PC-9 (cell line): ENCODE measurements around the gene C10orf143. TPM values are rescaled to one million over a fixed set of nuclear protein-coding genes. Genes with fewer than 3 reads are reported as not detected.

Experiments
- BruUV-seq: library from RNA; stranded (reverse); fragments of 400-500 nt; replicated peaks from 2 replicates; lab custom pipeline; 2021; lab: Mats Ljungman, UMichigan
- CTCF ChIA-PET: fragments of 300-600 bp; sonication (Branson Sonifier 250); formaldehyde crosslinking; loops from one replicate; lab custom pipeline; 2022; ENCODE audit warnings: antibody characterized with exemption; lab: Charles Lee
- POLR2A ChIA-PET: fragments of 300-600 bp; sonication (Branson Sonifier 250); formaldehyde crosslinking; loops from one replicate; lab custom pipeline; 2022; ENCODE audit warnings: antibody characterized with exemption; ENCODE audit not compliant: unreplicated experiment; lab: Charles Lee
- DNase-seq, 2 experiments: peaks; one replicate each; pipeline versions ENCODE4 v3.0.0 to v3.0.0-alpha.2; 2015 to 2022; ENCODE audit warnings: mixed read lengths in 1 of 2
- H2AFZ ChIP-seq: fragments of 200-600 bp; sonication (generic); 2 replicates; pipeline ENCODE4 v1.8.1; 2017; ENCODE audit warnings: antibody characterized with exemption
- H3F3A ChIP-seq: fragments of 200-600 bp; sonication (generic); 2 replicates; pipeline ENCODE4 v1.8.1; 2017; ENCODE audit warnings: antibody characterized with exemption, mild to moderate bottlenecking, low read depth; ENCODE audit not compliant: insufficient read depth
- H3K27ac ChIP-seq: fragments of 200-600 bp; sonication (generic); 2 replicates; pipeline ENCODE4 v1.6.1; 2016; ENCODE audit warnings: mixed run types
- H3K27me3 ChIP-seq: fragments of 200-600 bp; sonication (generic); 2 replicates; pipeline ENCODE4 v1.6.1; 2016; ENCODE audit warnings: low read depth, mixed run types; ENCODE audit not compliant: insufficient read depth
- H3K36me3 ChIP-seq: fragments of 200-600 bp; sonication (generic); 2 replicates; pipeline ENCODE4 v1.6.1; 2016; ENCODE audit warnings: low read depth, mixed run types
- H3K4me1 ChIP-seq: fragments of 200-600 bp; sonication (generic); replicated peaks from 2 replicates; pipeline ENCODE4 v1.6.1; 2016; ENCODE audit warnings: mixed run types; ENCODE audit not compliant: insufficient read depth
- H3K4me2 ChIP-seq: fragments of 200-600 bp; sonication (generic); 2 replicates; pipeline ENCODE4 v1.6.1; 2017; ENCODE audit warnings: mixed run types
- H3K4me3 ChIP-seq: fragments of 200-600 bp; sonication (generic); 2 replicates; pipeline ENCODE4 v1.6.1; 2016; ENCODE audit warnings: mixed run types
- H3K79me2 ChIP-seq: fragments of 200-600 bp; sonication (generic); 2 replicates; pipeline ENCODE4 v1.6.1; 2017; ENCODE audit warnings: low read depth, mixed run types
- H3K9me2 ChIP-seq: fragments of 200-600 bp; sonication (generic); 2 replicates; pipeline ENCODE4 v1.8.1; 2017; ENCODE audit warnings: mild to moderate bottlenecking; ENCODE audit not compliant: insufficient read depth
- H3K9me3 ChIP-seq: fragments of 200-600 bp; sonication (generic); 2 replicates; pipeline ENCODE4 v1.8.1; 2016; ENCODE audit warnings: low read depth; ENCODE audit not compliant: insufficient read depth
- H4K20me1 ChIP-seq: fragments of 200-600 bp; sonication (generic); 2 replicates; pipeline ENCODE4 v1.8.1; 2017; ENCODE audit not compliant: insufficient read depth
- CTCF ChIP-seq: fragments of 200-600 bp; sonication (generic); conservative IDR thresholded peaks from 2 replicates; pipeline ENCODE4 v1.6.1; 2017; ENCODE audit warnings: mixed run types, antibody characterized with exemption, mild to moderate bottlenecking, moderate library complexity
- EZH2 ChIP-seq: fragments of 200-600 bp; sonication (generic); IDR thresholded peaks from 2 replicates; pipeline ENCODE4 v1.8.0; 2017; ENCODE audit warnings: antibody characterized with exemption, low read depth
- intact Hi-C: fragments of 100-400 bp; cut with micrococcal nuclease; formaldehyde crosslinking; loops from one replicate; pipeline ENCODE4 v1.10.0; 2022; ENCODE audit not compliant: unreplicated experiment
- total RNA-seq: library from RNA; stranded (reverse); gene quantifications from 2 replicates; pipeline ENCODE4 v1.2.3, GENCODE V29; 2021

The C10orf143 gene
- total RNA-seq, 1 experiment from 2014 or later, result 2.8 TPM

GRCh38 chr10:130049987-130050386 is 60.6 kb downstream of the C10orf143 start:
- ChIA-PET CTCF (no interaction called here), POLR2A (no interaction called here)
- H3K36me3 ChIP-seq, result no peaks in the 10 kb centered on the region
- no peaks in the 10 kb centered on the region for H3K79me2 ChIP-seq
- H3K27me3 ChIP-seq, result no peaks in the 10 kb centered on the region
- no peaks in the 10 kb centered on the region for H3K9me2 ChIP-seq
- H3K4me3 ChIP-seq, result no peak overlapping the region
- no peak overlapping the region for H2AFZ ChIP-seq
- no peaks in the 10 kb centered on the region for H3K4me1 ChIP-seq
- no peak overlapping the region for H3K27ac ChIP-seq
- H3K4me2 ChIP-seq, result no peak overlapping the region
- no peaks in the 10 kb centered on the region for H3K9me3 ChIP-seq
- H3F3A ChIP-seq, result no peaks in the 10 kb centered on the region
- H4K20me1 ChIP-seq, result no peaks in the 10 kb centered on the region
- TF ChIP-seq EZH2 (no peak), CTCF (no peak)
- BruUV-seq, result no TSS peak
- intact Hi-C loops, result no loop called here
- DNase-seq, result no peak

- H3K9me3 ChIP-seq, result no peaks in the 10 kb centered on the region
- H2AFZ ChIP-seq, result no peak overlapping the region
- CTCF ChIA-PET, result no interaction called here
- no peaks in the 10 kb centered on the region for H3K36me3 ChIP-seq
- H3K27me3 ChIP-seq, result no peaks in the 10 kb centered on the region
- no TSS peak for BruUV-seq
- no peaks in the 10 kb centered on the region for H3K79me2 ChIP-seq
- H3K27ac ChIP-seq, result no peak overlapping the region
- H3K9me2 ChIP-seq, result no peaks in the 10 kb centered on the region
- intact Hi-C loops, result no loop called here
- TF ChIP-seq EZH2 (no peak), CTCF (no peak)
- no peak for DNase-seq
- no peak overlapping the region for H3K4me2 ChIP-seq
- H3K4me1 ChIP-seq, result no peaks in the 10 kb centered on the region
- no peaks in the 10 kb centered on the region for H3F3A ChIP-seq
- H3K4me3 ChIP-seq, result no peak overlapping the region
- no peaks in the 10 kb centered on the region for H4K20me1 ChIP-seq
- POLR2A ChIA-PET, result no interaction called here
Measured at GRCh38 chr10:130049244-130049643, 61.4 kb downstream of the C10orf143 start.

GRCh38 chr10:130048081-130048480 is 62.5 kb downstream of the C10orf143 start:
- no peaks in the 10 kb centered on the region for H3K36me3 ChIP-seq
- H3F3A ChIP-seq, result no peaks in the 10 kb centered on the region
- no TSS peak for BruUV-seq
- no peaks in the 10 kb centered on the region for H3K9me2 ChIP-seq
- intact Hi-C loops, result no loop called here
- ChIA-PET CTCF (no interaction called here), POLR2A (no interaction called here)
- no peak for TF ChIP-seq CTCF
- no peak for TF ChIP-seq EZH2
- no peak overlapping the region for H3K27ac ChIP-seq
- no peaks in the 10 kb centered on the region for H3K27me3 ChIP-seq
- no peaks in the 10 kb centered on the region for H3K4me1 ChIP-seq
- H3K4me2 ChIP-seq, result no peak overlapping the region
- H2AFZ ChIP-seq, result no peak overlapping the region
- H3K4me3 ChIP-seq, result no peak overlapping the region
- no peaks in the 10 kb centered on the region for H3K79me2 ChIP-seq
- no peaks in the 10 kb centered on the region for H4K20me1 ChIP-seq
- no peaks in the 10 kb centered on the region for H3K9me3 ChIP-seq
- no peak for DNase-seq
